Endothelial cell (in vitro differentiated cells): ENCODE results near the gene PLXNA1. TPM values are rescaled to one million over a fixed set of nuclear protein-coding genes. Genes with fewer than 3 reads are reported as not detected.

Experiments used
- DNase-seq: peaks from one replicate; pipeline ENCODE4 v3.0.0; 2021; ENCODE audit warnings: low spot score
- H3K27ac Mint-ChIP-seq: one replicate; pipeline ENCODE4 v1.8.0; 2021; ENCODE audit warnings: mixed read lengths, inconsistent platforms; ENCODE audit not compliant: unreplicated experiment
- H3K27me3 Mint-ChIP-seq: one replicate; pipeline ENCODE4 v1.8.0; 2021; ENCODE audit warnings: mild to moderate bottlenecking, moderate library complexity, mixed read lengths, inconsistent platforms; ENCODE audit not compliant: unreplicated experiment
- H3K36me3 Mint-ChIP-seq: one replicate; pipeline ENCODE4 v1.8.0; 2021; ENCODE audit warnings: mild to moderate bottlenecking, low read depth, mixed read lengths, inconsistent platforms; ENCODE audit not compliant: unreplicated experiment
- H3K4me1 Mint-ChIP-seq: one replicate; pipeline ENCODE4 v1.8.0; 2021; ENCODE audit warnings: mild to moderate bottlenecking, mixed read lengths, inconsistent platforms; ENCODE audit not compliant: unreplicated experiment
- H3K4me3 Mint-ChIP-seq: one replicate; pipeline ENCODE4 v1.8.0; 2021; ENCODE audit warnings: mild to moderate bottlenecking, mixed read lengths, inconsistent platforms; ENCODE audit not compliant: unreplicated experiment
- H3K9me3 Mint-ChIP-seq: one replicate; pipeline ENCODE4 v1.8.0; 2021; ENCODE audit warnings: mixed read lengths, inconsistent platforms; ENCODE audit not compliant: unreplicated experiment
- CTCF ChIP-seq: fragments of 200-600 bp; sonication (generic); IDR thresholded peaks from one replicate; pipeline ENCODE4 v1.5.0; 2021; ENCODE audit warnings: antibody characterized with exemption; ENCODE audit not compliant: unreplicated experiment
- total RNA-seq: library from RNA; stranded (reverse); fragmentation: NEBNext Ultra II Directional; extraction: Animal tissue kit (Norgen Biotek cat#: 25700); gene quantifications from one replicate; pipeline ENCODE4 v1.2.1, GENCODE V29; 2021; ENCODE audit not compliant: unreplicated experiment

The PLXNA1 gene
- total RNA-seq, 1 donor from 2014 or later, result 31.8 TPM

DNA sequence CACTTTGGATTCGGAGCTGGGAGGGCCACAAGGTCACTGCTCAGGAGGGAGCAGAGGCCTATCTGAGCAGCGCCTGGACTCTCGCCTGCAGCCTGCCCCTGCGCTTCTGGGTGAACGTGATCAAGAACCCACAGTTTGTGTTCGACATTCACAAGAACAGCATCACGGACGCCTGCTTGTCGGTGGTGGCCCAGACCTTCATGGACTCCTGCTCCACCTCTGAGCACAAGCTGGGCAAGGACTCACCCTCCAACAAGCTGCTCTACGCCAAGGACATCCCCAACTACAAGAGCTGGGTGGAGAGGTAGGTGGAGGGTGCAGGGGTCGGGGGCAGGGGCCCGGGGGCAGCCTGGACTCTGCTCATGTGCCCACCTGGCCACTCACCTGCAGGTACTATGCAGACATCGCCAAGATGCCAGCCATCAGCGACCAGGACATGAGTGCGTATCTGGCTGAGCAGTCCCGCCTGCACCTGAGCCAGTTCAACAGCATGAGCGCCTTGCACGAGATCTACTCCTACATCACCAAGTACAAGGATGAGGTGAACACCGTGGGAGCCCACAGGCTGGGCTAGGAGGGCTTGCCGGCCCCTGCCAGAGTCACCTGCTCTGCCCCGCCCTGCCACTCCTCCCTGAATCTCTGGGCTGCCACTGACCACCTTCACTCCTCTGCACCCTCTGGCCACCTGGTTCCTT lies 49.5 kb downstream of the PLXNA1 start:
- Mint-ChIP-seq H3K36me3 (peaks cover 10% of the 10 kb centered on the region), H3K9me3 (no peaks in the 10 kb centered on the region), H3K27ac (no peak overlapping the region), H3K4me3 (no peak overlapping the region), H3K4me1 (no peaks in the 10 kb centered on the region), H3K27me3 (peaks cover 5% of the 10 kb centered on the region)
- DNase-seq, result no peak
- no peak for TF ChIP-seq CTCF

Other genes with a start within 250 kb of the PLXNA1 start
- gene PRR23E, start 210.0 kb downstream of the PLXNA1 start, total RNA-seq, result not detected